GM12875 (cell line): Measurements from ENCODE around the gene KDM4B.

Experiments used
- H3K4me3 ChIP-seq: one replicate; pipeline ENCODE4 v1.5.1; 2011; ENCODE audit warnings: low read depth, low read length, control low read depth
- TF ChIP-seq, protein P1 (sequence below): IDR thresholded peaks from 2 replicates; pipeline ENCODE4 v1.5.1; 2011; ENCODE audit warnings: low read depth, mild to moderate bottlenecking, control low read depth, inconsistent platforms, low read length, moderate library complexity, borderline replicate concordance; ENCODE audit not compliant: insufficient read depth

The KDM4B gene

GRCh38 chr19:4955274-4955673, 13.6 kb upstream of the KDM4B start:
- no peak overlapping the region for H3K4me3 ChIP-seq
- TF ChIP-seq, protein P1, sequence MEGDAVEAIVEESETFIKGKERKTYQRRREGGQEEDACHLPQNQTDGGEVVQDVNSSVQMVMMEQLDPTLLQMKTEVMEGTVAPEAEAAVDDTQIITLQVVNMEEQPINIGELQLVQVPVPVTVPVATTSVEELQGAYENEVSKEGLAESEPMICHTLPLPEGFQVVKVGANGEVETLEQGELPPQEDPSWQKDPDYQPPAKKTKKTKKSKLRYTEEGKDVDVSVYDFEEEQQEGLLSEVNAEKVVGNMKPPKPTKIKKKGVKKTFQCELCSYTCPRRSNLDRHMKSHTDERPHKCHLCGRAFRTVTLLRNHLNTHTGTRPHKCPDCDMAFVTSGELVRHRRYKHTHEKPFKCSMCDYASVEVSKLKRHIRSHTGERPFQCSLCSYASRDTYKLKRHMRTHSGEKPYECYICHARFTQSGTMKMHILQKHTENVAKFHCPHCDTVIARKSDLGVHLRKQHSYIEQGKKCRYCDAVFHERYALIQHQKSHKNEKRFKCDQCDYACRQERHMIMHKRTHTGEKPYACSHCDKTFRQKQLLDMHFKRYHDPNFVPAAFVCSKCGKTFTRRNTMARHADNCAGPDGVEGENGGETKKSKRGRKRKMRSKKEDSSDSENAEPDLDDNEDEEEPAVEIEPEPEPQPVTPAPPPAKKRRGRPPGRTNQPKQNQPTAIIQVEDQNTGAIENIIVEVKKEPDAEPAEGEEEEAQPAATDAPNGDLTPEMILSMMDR: no peak

- TF ChIP-seq, protein P1: no peak
- H3K4me3 ChIP-seq: no peak overlapping the region
Observed at GRCh38 chr19:4957981-4958380, 10.9 kb upstream of the KDM4B start.

DNA sequence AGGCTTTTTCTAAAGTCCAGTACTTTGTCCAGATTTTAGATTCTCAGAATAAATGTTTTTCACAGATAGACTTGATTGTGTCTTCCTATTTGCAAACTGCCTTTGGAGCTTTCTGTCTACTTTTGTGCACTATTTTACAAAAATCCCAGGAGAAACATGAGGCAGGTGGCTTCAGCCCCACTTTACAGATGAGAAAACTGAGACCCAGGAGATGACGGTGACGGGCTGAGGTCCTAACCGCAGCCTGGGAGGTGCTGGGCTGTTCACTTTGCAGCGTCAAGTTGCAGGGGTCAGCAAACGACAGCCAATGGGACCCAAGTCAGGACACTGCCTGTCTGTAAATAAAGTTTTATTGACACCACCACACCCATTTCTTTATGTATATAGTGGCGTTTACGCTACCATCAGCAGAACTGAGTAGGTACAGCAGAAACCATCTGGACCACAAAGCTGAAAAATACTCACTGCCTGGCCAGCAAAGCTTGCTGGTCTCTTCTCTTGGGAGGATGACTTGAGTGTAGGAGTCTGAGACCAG, 6.8 kb upstream of the KDM4B start:
- H3K4me3 ChIP-seq: no peak overlapping the region
- TF ChIP-seq, protein P1: no peak

DNA sequence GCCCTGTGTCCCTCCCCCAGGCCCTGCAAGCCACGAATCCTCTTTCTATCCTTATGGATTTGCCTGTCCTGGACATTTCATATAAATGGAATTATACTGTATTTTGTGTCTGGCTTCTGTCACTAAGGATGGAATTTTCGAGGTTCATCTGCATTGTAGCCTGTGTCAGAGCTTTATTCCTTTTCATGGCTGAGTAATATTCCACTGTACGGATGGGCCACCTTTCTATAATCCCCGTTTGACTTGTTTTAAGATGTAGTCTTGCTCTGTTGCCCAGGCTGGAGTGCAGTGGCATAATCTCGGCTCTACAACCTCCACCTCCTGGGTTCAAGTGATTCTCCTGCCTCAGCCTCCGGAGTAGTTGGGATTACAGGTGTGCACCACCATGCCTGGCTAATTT, 3.9 kb upstream of the KDM4B start:
- no peak overlapping the region for H3K4me3 ChIP-seq
- TF ChIP-seq, protein P1: no peak

DNA sequence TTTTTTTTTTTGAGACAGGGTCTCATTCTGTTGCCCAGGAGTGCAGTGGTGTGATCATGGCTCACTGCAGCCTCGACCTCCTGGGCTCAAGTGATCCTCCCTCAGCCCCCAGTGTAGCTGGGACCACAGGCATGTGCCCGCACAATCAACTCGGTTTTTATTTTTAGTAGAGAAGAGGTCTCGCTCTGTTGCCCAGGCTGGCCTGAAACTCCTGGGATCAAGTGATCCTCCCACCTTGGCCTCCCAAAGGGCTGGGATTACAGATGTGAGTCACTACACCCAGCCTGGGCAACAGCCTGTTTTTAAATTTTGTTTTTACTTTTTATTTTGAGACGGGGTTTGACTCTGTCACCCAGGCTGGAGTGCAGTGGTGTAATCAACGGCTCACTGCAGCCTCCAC, 2.3 kb upstream of the KDM4B start:
- no peak overlapping the region for H3K4me3 ChIP-seq
- TF ChIP-seq, protein P1: no peak

- peak overlapping the region; percentile 41 for H3K4me3 ChIP-seq
- TF ChIP-seq, protein P1: no peak
Observed at GRCh38 chr19:4967738-4968461, 1.0 kb upstream of the KDM4B start.

DNA sequence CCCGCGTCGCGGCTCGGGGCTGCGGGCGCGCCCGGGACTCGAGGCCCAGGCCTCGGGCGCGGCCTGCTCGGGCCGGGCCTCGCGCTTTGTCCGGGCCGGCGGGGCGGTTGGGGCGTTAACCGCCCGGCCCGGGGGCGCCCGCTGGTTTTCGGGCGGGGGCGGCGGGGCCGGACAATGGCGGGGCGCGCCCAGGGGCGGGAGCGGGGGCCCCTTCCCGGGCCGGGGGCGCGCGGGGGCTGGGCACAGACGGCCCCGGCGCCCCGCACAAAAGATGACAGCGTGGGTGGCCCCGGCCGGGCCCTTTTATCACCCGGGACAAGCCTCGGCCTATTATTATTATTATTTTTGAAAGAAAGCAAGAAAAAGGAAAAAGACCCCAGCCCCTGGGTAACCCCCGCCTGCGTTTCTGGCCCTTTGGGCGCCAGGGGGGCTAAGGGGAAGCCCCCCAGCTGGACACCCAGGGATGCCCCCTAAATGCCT, 419 bp downstream of the KDM4B start:
- peak overlapping the region; percentile 71 for H3K4me3 ChIP-seq
- TF ChIP-seq, protein P1: no peak
